ENCODE measurements around the gene GKN2.

DNA sequence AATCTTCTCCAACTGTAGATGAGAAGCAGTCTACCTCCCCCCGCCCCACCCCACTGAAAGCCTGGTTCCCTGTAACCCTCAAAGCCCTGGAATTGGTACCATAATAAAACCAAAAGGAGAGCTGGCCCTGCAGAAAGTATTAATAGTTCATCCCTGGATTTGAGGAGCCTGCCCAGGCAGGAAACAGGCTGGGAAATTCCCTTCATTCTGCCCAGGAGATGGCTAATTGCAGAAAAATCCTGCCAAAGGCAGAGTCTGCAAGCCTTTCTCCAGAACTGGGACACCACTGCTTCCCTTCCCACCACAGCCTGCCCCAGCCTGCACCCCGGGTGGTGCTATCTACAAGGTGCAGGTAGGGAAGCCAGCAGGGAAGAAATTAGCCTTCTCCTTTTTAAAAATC is 16.3 kb downstream of the GKN2 start:
- TF ChIP-seq EZH2 (IDR thresholded peaks at IDR 0.05; ENCODE audit: low read length, unreplicated experiment), result no peak
- TF ChIP-seq, protein P1, sequence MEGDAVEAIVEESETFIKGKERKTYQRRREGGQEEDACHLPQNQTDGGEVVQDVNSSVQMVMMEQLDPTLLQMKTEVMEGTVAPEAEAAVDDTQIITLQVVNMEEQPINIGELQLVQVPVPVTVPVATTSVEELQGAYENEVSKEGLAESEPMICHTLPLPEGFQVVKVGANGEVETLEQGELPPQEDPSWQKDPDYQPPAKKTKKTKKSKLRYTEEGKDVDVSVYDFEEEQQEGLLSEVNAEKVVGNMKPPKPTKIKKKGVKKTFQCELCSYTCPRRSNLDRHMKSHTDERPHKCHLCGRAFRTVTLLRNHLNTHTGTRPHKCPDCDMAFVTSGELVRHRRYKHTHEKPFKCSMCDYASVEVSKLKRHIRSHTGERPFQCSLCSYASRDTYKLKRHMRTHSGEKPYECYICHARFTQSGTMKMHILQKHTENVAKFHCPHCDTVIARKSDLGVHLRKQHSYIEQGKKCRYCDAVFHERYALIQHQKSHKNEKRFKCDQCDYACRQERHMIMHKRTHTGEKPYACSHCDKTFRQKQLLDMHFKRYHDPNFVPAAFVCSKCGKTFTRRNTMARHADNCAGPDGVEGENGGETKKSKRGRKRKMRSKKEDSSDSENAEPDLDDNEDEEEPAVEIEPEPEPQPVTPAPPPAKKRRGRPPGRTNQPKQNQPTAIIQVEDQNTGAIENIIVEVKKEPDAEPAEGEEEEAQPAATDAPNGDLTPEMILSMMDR (conservative IDR thresholded peaks at IDR 0.05; ENCODE audit: low read depth, low read length), result no peak

Measured in PC-3 (cell line).